ENCODE measurements around the gene COL11A2. TPM values are rescaled to one million over a fixed set of nuclear protein-coding genes. Genes with fewer than 3 reads are reported as not detected.
A peak's percentile ranks its signal among the peaks of the same experiment; 100 is the strongest.
"Not testable (repeated sequence)": the region's sequence is repeated elsewhere in the genome, so short reads cannot be mapped to it uniquely, and the experiment has no call there.

COL11A2 gene
- polyA plus RNA-seq, 1 donor: 41.7 TPM

DNA sequence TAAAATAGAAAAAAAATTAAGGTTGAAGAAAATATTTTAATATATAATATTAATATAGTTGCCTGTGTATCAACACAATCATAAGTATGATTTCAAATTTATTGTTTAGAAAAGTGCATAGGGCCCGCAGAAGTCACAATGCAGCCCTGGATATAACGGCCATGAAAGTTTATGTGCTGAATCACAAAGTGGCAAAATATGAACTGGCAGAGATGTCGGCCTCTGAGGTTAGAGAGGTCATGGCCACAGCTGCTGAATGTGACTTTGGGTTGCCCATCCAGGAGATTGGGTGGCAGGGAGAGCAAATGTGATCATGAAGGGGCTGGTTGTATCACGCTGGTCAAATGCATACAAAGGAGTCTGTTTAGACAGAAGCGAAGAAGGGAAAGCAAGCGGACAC lies 35.7 kb downstream of the COL11A2 start:
- DNase-seq (ENCODE audit: low read depth): no peak

DNA sequence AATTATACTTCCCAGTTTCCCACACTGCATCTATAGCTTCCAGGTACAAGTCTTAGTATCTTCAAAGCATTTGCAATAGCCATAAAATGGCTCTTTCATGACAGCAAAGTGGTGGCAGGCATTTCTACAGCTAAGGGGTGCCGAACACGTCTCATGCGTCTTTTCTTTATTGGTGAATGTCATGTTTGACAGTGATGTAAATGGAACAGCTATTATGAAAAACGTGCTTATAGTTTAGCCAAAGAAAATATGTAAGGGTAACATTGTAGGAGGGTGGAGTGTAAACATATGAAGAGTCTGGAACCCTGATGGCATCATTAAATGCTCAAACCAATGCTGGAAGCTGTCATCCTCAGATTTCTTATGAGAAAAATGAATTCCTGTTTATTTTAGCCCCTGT lies 37.9 kb downstream of the COL11A2 start:
- no peak for DNase-seq (ENCODE audit: low read depth)

DNA sequence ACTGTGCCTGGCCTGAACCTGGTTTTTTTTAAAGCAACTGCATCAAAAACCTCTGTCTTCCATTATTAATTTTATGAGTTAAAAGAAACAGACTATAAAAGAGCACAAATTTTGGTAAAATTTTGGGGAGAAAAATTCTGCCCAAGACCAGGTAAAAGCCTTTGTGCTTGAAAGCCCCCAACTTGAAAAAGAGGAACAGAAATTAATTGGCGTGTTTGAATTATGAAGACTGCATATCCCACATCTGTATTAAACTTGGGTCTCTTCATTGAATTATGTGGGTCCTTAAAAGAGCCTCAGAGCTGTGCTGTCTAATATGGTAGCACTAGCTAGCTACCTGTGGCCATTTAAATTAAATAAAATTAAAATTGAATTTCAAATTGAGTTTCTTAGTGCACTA lies 41.2 kb downstream of the COL11A2 start:
- no peak for DNase-seq (ENCODE audit: low read depth)

DNA sequence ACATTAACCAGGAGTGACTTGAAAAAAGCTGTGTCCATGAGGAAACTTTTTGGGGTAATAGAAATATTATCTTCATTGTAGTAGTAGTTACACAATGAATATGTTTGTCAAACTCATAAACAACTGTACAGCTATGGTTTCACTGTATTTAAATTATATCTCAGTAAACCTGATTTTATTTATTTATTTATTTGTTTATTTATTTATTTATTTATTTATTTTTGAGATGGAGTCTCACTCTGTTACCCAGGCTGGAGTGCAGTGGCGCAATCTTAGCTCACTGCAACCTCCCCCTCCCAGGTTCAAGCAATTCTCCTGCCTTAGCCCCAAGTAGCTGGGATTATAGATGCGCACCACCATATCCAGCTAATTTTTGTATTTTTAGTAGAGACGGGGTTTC lies 41.7 kb downstream of the COL11A2 start:
- not testable (repeated sequence) for DNase-seq (ENCODE audit: low read depth)

DNA sequence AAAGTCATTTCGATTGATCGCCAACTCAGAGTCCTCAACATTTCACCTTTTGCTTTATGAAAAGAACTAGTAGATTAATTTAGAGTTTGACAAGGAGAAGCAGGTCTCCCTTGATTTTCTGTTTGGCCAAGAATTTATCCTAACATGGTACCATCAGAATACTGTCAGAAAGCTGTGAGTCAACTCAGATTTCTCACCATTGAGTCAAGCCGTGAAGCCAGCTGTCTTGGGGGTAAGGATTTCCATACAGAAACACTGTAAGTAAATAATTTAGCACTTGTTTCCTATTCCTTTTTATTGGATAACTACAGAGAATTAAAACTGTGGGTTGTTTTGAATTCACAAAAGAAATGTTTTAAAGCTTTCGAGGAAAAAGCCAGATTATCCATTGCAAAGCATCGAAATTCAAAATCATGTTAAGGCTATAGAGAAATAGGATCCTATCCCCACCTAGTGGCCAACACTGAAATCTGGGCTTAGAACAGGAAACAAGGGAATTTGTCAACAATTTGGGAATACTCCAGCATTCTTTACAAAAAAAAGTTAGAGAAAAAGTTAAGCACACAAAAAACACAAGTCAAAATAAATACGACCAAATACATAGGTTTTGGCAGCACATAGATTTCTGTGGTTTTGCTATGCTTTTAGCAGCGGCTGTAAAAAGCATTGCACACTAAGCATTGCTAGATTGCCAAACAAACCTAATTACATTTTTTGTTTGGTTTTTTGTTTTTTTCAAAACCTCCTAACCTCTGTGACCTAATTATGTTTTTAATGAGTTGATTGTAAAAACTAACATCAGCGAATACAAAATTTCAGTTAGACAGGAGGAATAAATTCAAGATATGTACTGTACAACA lies 44.2 kb downstream of the COL11A2 start:
- peak; percentile 36 for DNase-seq (ENCODE audit: low read depth)

DNA sequence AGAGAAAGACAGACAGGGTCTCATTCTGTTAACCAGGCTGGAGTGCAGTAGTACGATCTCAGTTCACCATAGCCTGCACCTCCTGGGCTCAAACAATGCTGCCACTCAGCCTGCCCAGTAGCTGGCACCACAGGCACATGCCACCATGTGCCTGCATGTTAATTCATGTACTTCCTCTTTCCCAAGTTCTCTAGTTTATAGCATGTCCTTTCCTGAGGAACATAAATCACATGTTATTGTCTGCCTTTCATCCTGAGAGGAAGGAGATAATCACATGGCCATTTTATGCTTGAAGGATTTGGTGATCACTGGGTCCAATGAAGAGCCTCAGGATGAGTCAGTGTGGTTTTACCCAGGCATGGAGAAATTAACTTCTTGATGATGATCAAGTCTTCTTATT lies 47.9 kb downstream of the COL11A2 start:
- no peak for DNase-seq (ENCODE audit: low read depth)

DNA sequence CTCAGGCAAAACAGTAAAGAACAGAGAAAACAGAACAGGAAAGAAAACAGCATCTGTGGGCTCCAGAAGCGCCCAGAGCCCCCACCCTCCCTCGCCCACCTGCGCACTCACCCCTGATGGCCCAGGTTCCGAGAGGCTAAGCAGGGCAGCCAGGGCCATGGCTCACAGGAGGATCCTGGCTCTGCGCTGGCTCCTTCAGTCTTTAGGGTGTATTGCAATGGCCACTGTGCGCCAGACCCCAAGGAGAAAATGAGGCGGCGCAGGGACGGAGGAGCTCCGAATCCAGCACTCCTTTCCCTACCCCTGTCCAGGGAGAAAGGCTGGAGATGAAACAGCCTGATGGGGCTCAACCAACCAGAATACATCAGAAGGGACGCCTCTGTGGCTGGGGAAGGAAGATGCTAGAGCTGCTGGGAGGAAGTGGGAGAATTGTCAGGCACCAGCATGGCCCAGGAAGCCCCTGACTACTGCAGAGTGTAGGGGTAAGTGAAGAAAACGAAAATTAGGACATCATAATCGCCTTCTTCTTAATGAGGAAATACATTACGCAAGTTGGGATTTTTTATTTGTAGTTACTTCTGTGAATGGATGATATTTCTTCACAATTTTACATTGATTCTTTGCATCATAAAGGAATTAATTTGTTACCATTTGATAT lies 49.0 kb downstream of the COL11A2 start:
- no peak for DNase-seq (ENCODE audit: low read depth)

DNA sequence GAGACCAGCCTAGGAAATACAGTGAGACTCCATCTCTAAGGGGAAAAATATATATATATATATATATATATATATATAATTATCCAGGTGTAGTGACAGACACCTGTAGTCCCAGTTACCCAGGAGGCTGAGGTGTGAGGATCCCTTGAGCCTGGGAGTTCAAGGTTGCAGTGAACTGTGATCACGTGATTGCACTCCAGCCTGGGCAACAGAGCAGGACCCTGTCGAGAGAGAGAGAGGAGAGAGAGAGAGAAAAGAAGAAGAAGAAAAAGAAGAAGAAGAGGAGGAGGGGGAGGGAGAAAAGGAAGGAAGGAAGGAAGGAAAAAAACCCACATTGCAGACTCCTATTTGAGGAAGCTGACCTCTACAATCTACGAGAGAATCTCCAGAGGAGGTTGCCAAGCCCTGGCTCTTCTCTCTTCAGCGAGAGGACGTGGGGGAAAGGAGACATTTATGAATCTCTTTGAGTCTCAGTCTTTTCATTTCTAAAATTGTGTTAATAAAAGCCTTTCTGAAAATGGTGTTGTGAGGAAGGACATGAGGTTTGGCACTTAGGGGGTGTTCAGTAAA lies 49.7 kb downstream of the COL11A2 start:
- no peak for DNase-seq (ENCODE audit: low read depth)

DNA sequence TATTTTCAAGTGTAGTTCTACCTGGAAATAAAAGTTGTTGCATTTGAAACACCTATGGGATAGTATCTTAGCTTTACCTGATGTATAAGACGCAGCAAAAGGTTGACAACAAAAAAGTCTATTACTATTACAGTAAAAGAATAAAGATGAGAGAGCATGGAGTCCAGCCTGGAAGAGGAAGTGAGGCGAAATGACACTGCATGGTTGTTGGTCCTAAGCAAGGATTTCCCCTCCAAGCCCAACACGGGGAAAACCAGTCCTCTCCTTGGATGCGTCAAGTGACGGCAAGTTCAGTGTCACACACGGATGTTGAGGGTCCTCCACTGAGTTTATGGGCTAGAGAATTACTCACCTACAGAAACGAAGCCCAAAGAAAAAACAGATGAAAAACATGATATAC lies 51.7 kb downstream of the COL11A2 start:
- no peak for DNase-seq (ENCODE audit: low read depth)

DNA sequence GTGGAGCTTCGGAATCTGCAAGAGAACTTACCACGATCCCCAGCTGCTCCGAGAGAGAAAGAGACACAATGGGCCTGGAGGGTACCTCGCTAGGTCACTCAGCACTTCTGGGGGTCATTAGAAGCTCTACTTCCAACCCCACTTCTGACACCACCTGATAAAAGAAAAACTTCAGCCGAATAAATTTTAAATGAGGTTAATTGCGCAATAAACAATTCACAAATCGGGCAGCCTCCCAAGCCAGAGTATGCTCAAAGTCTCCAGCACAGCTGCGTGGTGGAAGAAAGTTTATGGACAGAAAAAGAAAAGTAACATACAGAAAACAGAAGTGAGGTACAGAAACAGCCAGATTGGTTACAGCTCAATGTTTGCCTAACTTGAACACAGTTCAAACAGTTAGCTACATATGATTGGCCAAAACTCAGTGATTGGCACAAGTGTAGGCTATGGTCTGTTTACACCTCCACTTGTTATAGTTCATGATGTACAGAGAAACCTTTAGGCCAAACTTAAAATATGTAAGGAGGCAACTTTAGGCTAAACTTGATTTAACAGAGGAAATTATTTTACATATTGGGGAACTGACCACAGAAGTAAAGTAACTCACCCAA lies 52.6 kb downstream of the COL11A2 start:
- no peak for DNase-seq (ENCODE audit: low read depth)

DNA sequence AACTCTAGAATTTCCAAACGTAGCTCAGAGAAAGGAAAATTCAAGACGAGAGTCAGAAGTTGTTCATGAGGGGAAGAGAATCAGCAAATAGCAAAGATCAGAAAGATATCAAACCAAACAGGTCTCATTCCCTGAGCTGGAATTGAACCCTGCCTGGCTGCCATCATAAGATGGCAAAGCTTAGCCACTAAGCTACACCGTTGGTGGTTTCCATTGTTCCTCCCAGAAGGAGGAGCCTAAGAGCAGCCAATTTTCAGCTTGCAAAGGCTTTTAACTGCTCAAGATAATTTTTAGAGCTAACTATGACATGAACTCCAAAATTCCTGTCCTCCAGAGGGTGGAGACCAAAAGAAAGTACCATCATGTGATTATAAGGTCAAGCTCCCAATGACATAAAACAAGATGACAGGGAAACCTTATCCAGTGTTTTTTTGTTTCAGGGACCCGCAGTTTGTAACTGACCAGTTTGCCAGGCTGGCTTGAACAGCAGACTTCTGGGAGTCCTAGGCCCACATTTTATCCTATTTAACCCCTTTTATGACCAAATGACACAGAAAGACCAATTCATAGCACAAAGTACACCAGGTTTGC lies 55.9 kb downstream of the COL11A2 start:
- DNase-seq (ENCODE audit: low read depth): no peak

DNA sequence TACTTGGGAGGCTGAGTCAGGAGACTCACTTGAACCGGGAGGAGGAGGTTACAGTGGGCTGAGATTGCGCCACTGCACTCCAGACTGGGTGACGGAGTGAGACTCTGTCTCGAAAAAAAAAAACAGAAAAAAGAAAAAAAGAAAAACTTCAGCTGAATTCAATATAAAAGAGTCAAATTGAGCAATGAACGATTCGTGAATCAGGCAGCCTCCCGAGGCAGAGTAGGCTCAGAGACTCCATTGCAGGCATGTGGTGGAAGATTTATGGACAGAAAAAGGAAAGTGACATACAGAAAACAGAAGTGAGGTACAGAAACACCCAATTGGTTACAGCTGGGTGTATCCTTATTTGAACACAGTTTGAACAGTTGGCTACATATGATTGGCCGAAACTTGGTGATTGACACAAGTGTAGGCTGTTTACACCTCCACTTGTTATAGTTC lies 60.2 kb downstream of the COL11A2 start:
- no peak for DNase-seq (ENCODE audit: low read depth)

DNA sequence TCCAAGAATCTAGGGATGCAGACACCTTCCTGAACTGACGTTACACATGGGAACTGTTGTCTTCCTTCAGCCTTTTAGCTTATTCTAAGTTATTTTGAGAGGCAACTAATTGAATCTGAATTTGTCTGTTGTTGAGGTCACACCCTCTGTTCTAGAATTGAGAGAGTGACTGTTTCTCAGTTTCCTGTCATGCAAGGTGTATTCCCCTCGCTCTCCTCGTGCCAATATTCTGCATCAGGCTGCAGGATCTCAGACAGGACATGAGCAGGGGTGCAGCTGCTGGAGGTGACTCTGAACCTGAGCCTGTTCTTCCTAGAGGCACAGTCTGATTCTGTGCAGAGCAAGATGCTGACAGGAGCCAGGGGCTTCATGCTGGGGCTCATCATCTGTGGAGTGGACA lies 63.9 kb downstream of the COL11A2 start:
- DNase-seq (ENCODE audit: low read depth): no peak

DNA sequence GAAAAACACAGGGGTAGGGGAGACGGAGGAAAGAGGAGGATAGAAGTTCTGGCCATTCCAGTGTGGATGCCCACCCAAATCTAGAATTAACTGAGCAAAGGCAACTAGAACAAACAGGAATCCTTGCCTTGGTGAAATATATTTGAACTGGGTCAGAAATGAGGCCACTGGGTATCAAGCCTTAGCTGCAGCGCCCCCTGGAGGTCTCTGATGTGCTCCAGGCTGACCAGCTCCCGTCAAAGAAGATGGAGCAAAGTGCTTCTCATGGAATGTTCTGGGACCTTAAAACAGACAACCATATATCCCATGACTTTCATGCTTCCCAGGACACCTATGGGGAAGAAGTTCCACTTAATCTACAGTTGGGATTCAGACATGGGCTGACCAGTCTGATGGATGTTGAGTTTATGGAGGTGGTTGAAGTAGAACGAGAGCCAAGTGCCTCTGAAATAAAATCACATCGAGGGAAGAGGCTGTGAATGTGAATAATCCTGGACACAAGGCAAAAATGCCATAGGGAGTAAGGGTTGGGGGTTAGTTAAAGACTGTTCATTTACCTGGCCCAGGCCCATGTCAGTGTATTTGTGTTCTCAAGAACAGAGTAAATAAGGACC lies 66.1 kb downstream of the COL11A2 start:
- no peak for DNase-seq (ENCODE audit: low read depth)

DNA sequence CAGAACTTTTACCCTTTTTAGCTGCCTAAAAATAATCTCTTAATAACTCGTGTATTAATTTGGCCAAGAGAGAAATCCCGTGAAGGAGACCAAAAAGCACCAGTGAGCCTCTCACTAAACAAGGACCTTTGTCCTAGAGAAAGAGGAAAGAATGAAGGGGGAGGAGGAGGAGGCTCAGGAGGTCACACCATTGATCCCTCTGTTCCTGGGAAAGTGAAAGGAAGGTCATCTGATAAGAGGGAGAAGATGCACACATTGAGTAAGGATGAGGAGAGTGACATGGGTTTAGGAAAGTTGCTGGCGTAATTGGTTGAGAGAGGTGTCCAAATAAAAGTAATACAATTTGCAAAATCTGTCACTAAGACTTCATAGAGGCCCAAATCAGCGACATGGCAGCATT lies 67.3 kb downstream of the COL11A2 start:
- DNase-seq (ENCODE audit: low read depth): no peak

DNA sequence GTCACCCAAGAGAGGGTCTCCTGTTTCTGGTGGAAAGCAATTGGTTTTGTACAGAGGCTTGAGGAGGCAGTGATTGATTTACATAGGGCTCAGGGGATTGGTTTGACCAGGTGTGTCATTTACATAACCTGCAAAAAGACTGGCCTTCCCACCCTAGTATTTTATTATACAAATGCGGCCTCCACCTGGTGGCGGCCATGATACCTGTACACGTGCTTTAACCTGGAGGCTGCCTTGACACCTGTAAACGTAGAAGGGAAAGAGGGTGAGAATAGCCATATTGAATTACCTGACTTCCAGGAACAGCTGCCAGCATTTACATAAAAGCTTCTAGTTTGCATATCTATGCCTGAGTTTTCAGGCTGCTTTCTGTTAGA lies 67.8 kb downstream of the COL11A2 start:
- no peak for DNase-seq (ENCODE audit: low read depth)

DNA sequence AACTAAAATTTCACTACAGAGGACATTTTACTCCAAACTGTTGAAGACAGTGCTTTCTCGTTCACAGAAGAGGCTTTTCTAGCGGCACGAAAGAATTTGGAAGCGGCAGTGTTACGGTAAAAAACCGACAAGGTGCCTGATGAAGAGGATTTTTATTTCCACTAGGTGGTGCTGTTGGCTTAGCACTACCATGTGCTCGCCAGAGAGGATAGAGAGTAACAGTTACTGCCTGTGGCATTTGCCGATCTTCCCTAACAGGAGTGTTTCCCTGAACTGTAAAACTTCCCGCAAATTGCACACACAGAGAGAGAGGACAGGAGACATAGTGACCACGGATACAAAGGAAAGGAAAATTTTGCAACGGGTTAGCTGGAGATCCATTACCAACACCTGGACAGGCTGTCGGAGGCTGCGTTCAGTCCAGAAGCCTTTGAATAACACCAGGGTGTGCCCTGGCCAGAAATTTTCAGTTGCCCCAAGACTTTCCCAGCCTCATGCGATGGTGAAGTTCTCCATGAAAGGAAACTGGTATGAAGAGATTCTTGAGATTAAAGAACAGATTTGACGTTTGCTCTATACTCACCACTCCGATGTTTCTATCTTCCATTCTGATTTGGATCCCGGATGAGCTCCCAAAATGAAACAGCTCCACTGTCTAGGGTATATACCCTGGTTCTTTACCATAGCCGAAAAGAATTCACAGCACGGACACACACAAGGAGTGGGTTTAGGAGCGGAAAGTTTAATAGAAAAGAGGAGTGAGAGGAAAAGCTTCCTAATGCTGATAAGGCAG lies 68.3 kb downstream of the COL11A2 start:
- DNase-seq (ENCODE audit: low read depth): no peak

DNA sequence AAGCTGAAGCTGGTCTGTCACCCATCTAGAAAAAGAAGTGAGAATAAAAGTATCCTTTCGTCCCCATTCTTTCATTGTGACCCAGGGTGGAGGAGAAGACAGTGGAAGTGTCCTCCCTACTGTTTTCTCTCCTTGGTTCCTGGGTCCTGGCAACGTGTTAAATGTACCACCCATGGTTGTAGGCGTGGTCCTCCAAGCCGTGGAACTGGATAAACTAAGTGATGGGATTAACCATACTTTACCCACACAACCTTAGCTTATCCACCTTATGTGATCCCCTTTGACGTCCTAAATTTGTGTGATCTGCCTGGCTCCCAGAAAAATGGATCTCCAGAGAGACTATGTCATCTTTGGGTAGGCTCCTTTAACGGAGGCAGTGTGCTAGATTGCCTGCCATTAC lies 69.1 kb downstream of the COL11A2 start:
- DNase-seq (ENCODE audit: low read depth): no peak

DNA sequence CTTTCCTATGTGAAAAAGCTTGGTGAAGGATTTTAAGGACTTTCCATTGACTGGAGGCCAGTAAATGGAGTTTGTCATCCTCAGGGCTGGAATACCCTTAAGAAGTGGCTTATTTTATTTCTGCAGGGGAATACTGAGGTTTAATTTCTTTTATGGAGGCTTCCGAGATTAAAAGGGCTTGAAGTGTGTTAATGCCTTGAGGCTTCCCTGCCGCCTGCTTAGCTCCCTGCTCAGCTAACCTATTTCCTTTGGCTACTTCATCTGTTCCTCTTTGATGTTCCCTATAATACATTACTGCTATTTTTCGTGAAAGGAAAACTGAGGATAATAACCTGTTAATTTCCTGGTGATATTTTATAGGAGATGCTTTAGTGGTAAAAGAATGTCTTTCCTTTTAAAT lies 72.3 kb downstream of the COL11A2 start:
- no peak for DNase-seq (ENCODE audit: low read depth)

DNA sequence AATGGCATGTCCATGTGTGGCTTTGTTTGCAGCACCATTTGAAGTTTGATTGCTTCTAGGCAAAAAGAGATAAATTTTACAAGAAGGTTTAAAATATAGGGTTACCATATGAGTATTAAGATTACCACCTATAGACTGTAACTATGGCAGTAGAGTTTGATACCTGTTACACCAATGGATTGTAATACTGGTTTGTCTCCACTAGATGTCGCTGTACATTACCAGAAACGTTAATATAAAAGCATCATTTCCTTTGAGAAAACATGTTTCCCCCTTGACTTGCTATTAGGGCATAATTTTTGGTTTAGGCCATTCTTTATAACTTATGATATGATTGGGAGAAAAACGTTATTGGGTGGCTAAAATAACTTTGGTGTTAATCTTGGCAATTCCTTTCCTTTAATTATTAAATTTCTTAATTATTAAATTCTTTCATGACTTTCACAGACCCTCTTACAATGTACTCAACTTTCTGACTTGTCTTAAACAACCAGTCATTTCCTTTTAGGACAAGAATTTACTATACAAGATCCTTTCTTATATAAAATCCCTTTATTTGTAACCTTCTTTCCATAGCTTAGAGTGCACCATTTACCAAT lies 73.6 kb downstream of the COL11A2 start:
- DNase-seq (ENCODE audit: low read depth): peak; percentile 17

All from forelimb muscle (tissue), 1 donor.